Keratinocyte (primary cell): ENCODE measurements around the gene TRAIP. TPM values are rescaled to one million over a fixed set of nuclear protein-coding genes. Genes with fewer than 3 reads are reported as not detected.

Experiments used
- DNase-seq: peaks from one replicate; pipeline ENCODE4 v3.0.0-alpha.2; 2011; ENCODE audit warnings: low read depth, missing footprints, low spot score
- FAIRE-seq: peaks from 2 replicates; lab custom pipeline; 2011; peaks lifted over from hg19 to GRCh38; lab: Jason Lieb, UNC
- H2AFZ ChIP-seq: 2 replicates; pipeline ENCODE4 v1.6.0; 2012; ENCODE audit warnings: low read length, control low read depth, inconsistent platforms; ENCODE audit not compliant: control insufficient read depth
- H3K27ac ChIP-seq: 2 replicates; pipeline ENCODE4 v1.5.1; 2011; ENCODE audit warnings: low read length; ENCODE audit not compliant: control insufficient read depth, insufficient read depth
- H3K27me3 ChIP-seq: 3 replicates; pipeline ENCODE4 v1.6.0; 2011; ENCODE audit warnings: low read length; ENCODE audit not compliant: control insufficient read depth, insufficient read depth; ENCODE audit errors: extremely low read depth
- H3K36me3 ChIP-seq, 2 experiments: 2 replicates in 1 of 2; 3 replicates in 1 of 2; pipeline ENCODE4 v1.5.1; 2011; ENCODE audit warnings: low read length in 2 of 2, mild to moderate bottlenecking in 1 of 2; ENCODE audit not compliant: control insufficient read depth in 2 of 2, insufficient read depth in 2 of 2; ENCODE audit errors: extremely low read depth in 1 of 2
- H3K4me1 ChIP-seq: 3 replicates; pipeline ENCODE4 v1.5.1; 2011; ENCODE audit warnings: low read length; ENCODE audit not compliant: control insufficient read depth, insufficient read depth; ENCODE audit errors: extremely low read depth
- H3K4me2 ChIP-seq: 3 replicates; pipeline ENCODE4 v1.6.0; 2011; ENCODE audit warnings: low read depth, low read length; ENCODE audit not compliant: control insufficient read depth, insufficient read depth; ENCODE audit errors: extremely low read depth
- H3K4me3 ChIP-seq, 3 experiments: fragments of 200-600 bp in 1 of 3; sonication (generic) in 1 of 3; 2 replicates in 2 of 3; 3 replicates in 1 of 3; pipeline ENCODE4 v1.5.1; 2011 to 2016; ENCODE audit warnings: low read length in 3 of 3, mild to moderate bottlenecking in 3 of 3, control low read depth in 2 of 3, inconsistent platforms in 1 of 3, low read depth in 1 of 3, mixed read lengths in 1 of 3, mixed run types in 1 of 3, moderate library complexity in 1 of 3; ENCODE audit not compliant: control insufficient read depth in 2 of 3, insufficient read depth in 2 of 3; ENCODE audit errors: extremely low read depth in 1 of 3
- H3K79me2 ChIP-seq: 2 replicates; pipeline ENCODE4 v1.6.0; 2012; ENCODE audit warnings: low read length; ENCODE audit not compliant: control insufficient read depth, insufficient read depth
- H3K9ac ChIP-seq: 3 replicates; pipeline ENCODE4 v1.6.0; 2011; ENCODE audit warnings: low read length; ENCODE audit not compliant: control insufficient read depth, insufficient read depth; ENCODE audit errors: extremely low read depth
- H3K9me1 ChIP-seq: 3 replicates; pipeline ENCODE4 v1.6.0; 2011; ENCODE audit warnings: low read length; ENCODE audit not compliant: control insufficient read depth, insufficient read depth; ENCODE audit errors: extremely low read depth
- H3K9me3 ChIP-seq: 2 replicates; pipeline ENCODE4 v1.5.1; 2012; ENCODE audit warnings: low read depth, low read length; ENCODE audit not compliant: control insufficient read depth
- H4K20me1 ChIP-seq: 3 replicates; pipeline ENCODE4 v1.6.0; 2011; ENCODE audit warnings: low read length; ENCODE audit not compliant: control insufficient read depth, insufficient read depth; ENCODE audit errors: extremely low read depth
- EZH2 ChIP-seq: IDR thresholded peaks from one replicate; pipeline ENCODE4 v1.6.1; 2012; ENCODE audit warnings: inconsistent platforms, mild to moderate bottlenecking, low read length, moderate library complexity
- dilution Hi-C: fragments of 300-500 bp; cut with MboI; formaldehyde crosslinking; loops from one replicate; pipeline ENCODE4 v1.7.0; 2020; ENCODE audit warnings: low sequenced_read_pairs; ENCODE audit not compliant: extremely low pct_ligation_motif_present
- polyA plus RNA-seq, 5 experiments: library from polyadenylated mRNA; depleted of rRNA in 3 of 5; stranded (reverse) in 3 of 5; stranded (forward) in 1 of 5; unstranded in 1 of 5; fragments of >200 nt; gene quantifications; 1 replicate in 1 of 5; 2 replicates in 3 of 5; 3 replicates in 1 of 5; pipeline versions ENCODE4 v1.2.1 to v1.2.3, GENCODE V29; 2011 to 2012; ENCODE audit warnings: missing spikeins in 2 of 5, low read depth in 1 of 5, low replicate concordance in 1 of 5
- TF ChIP-seq, protein P1 (sequence below), 3 experiments: IDR thresholded peaks in 1 of 3; conservative IDR thresholded peaks in 1 of 3; optimal IDR thresholded peaks in 1 of 3; 2 replicates in 2 of 3; 3 replicates in 1 of 3; pipeline versions ENCODE3 to v1.5.1; 2011; ENCODE audit warnings: low read length in 3 of 3, mild to moderate bottlenecking in 3 of 3, moderate library complexity in 2 of 3, control low read depth in 1 of 3, inconsistent platforms in 1 of 3; ENCODE audit not compliant: insufficient read depth in 2 of 3; ENCODE audit errors: extremely low read depth in 1 of 3

Gene TRAIP
- polyA plus RNA-seq, 1 donor (not counting 4 experiments of a cell fraction or from before 2014, with no cell fraction given): 5.8 TPM

DNA sequence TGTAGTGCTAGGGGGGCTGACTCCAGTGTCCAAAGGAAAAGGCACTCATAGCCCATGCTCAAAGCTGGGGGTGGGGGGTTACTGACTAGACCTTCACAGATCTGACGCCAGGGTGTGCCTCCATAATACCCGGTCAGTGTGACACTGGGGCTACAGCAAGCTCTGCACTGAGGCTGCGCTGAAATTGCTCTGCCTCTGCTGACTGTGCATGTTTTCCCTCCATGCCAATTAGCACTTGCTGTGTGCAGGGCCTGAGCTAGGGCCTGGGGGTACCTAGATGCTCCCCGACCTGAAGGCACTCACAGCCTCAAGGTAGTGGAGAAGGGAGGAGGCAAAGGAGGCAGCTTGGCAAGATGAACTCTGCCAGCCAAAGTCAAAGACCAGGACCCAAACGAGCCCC, 8.1 kb upstream of the TRAIP start:
- Histone ChIP-seq H3K27me3 (peaks cover 50% of the 10 kb centered on the region), H2AFZ (no peak overlapping the region), H3K4me1 (no peaks in the 10 kb centered on the region), H3K27ac (no peak overlapping the region), H3K9ac (no peak overlapping the region), H3K9me1 (no peaks in the 10 kb centered on the region), H3K79me2 (no peaks in the 10 kb centered on the region), H3K4me2 (no peak overlapping the region), H3K4me3 (no peak overlapping the region), H3K9me3 (no peaks in the 10 kb centered on the region), H4K20me1 (no peaks in the 10 kb centered on the region), H3K36me3 (no peaks in the 10 kb centered on the region)
- DNase-seq (no peak), FAIRE-seq (no peak)
- dilution Hi-C loops: loop anchor here (25.0 kb wide), 2 partner anchors 98 to 127 kb away; no protein-coding TSS in a partner anchor
- TF ChIP-seq EZH2: no peak
- TF ChIP-seq, protein P1, sequence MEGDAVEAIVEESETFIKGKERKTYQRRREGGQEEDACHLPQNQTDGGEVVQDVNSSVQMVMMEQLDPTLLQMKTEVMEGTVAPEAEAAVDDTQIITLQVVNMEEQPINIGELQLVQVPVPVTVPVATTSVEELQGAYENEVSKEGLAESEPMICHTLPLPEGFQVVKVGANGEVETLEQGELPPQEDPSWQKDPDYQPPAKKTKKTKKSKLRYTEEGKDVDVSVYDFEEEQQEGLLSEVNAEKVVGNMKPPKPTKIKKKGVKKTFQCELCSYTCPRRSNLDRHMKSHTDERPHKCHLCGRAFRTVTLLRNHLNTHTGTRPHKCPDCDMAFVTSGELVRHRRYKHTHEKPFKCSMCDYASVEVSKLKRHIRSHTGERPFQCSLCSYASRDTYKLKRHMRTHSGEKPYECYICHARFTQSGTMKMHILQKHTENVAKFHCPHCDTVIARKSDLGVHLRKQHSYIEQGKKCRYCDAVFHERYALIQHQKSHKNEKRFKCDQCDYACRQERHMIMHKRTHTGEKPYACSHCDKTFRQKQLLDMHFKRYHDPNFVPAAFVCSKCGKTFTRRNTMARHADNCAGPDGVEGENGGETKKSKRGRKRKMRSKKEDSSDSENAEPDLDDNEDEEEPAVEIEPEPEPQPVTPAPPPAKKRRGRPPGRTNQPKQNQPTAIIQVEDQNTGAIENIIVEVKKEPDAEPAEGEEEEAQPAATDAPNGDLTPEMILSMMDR (optimal IDR thresholded peaks at IDR 0.05 in 1 of 3, IDR thresholded peaks at IDR 0.05 in 1 of 3, conservative IDR thresholded peaks at IDR 0.05 in 1 of 3; ENCODE audit: extremely low read depth in 1 of 3, insufficient read depth in 2 of 3, low read length in 3 of 3): no peak

DNA sequence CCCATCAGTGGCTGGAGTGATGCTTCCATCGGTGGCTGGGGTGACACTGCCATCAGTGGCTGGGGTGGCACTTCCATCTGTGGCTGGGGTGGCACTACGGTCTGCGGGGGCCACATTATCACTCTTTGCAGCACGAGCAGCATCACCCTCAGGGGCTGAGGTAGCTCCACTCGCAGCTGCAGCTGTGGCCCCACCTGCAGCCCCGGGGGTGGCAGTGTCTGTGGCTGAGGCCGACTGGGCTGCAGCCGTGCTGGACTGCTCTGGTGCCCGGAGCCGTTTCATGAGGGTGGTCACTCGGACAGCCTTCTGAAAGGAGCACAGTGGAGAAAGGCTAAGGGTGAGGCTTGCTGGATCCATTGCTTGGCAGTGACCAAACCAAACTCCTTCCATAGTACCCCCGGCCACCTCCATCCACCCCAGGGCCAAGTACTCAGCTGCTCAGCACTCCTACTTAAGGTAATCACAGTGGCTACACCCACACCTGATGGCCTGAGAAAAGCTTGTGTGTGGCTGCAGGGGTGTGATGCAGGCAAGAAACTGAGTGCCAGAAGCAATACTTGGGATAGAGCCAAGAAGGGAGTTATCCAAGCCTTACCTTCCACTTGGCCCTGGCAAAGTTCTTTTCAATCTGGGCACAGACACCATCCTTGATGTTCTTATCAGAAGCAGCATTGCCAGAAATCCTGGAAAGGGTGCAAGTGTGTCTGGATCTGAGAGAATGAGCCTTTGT, 3.4 kb upstream of the TRAIP start:
- H3K9me1 ChIP-seq: no peaks in the 10 kb centered on the region
- no peak overlapping the region for H3K9ac ChIP-seq
- H2AFZ ChIP-seq: no peak overlapping the region

More for the DNA sequence above, 3.4 kb upstream of the TRAIP start:
- dilution Hi-C loops: loop anchor here (25.0 kb wide), 2 partner anchors 103 to 122 kb away; no protein-coding TSS in a partner anchor
- Histone ChIP-seq H3K27ac (no peak overlapping the region), H3K27me3 (peaks cover 18% of the 10 kb centered on the region), H3K9me3 (no peaks in the 10 kb centered on the region), H3K79me2 (peaks cover 13% of the 10 kb centered on the region), H3K4me3 (no peak overlapping the region), H3K36me3 (no peaks in the 10 kb centered on the region), H4K20me1 (no peaks in the 10 kb centered on the region), H3K4me2 (no peak overlapping the region), H3K4me1 (peaks cover 14% of the 10 kb centered on the region)
- no peak for FAIRE-seq
- DNase-seq: no peak
- TF ChIP-seq, protein P1 (optimal IDR thresholded peaks at IDR 0.05 in 1 of 3, IDR thresholded peaks at IDR 0.05 in 1 of 3, conservative IDR thresholded peaks at IDR 0.05 in 1 of 3; ENCODE audit: extremely low read depth in 1 of 3, insufficient read depth in 2 of 3, low read length in 3 of 3): no peak
- no peak for TF ChIP-seq EZH2
